HTR-8/SVneo (cell line): ENCODE results near the gene ZNF248.
"Not testable (repeated sequence)": the region's sequence is repeated elsewhere in the genome, so short reads cannot be mapped to it uniquely, and the experiment has no call there.

Experiments used
- DNase-seq: peaks from one replicate; pipeline ENCODE4 v3.0.0; 2011; ENCODE audit warnings: low spot score, mixed read lengths; ENCODE audit not compliant: insufficient read length
- FAIRE-seq: peaks from 2 replicates; lab custom pipeline; 2011; peaks lifted over from hg19 to GRCh38; lab: Jason Lieb, UNC

Gene ZNF248

GRCh38 chr10:37857287-37858211, at the start of gene ZNF248:
Gene ZNF248, minus strand, starts transcription at chr10:37857610. Its CDS starts 1,300 bp downstream, at chr10:37856310.
- DNase-seq (peak; percentile 95), FAIRE-seq (peak; percentile 99)

GRCh38 chr10:37906382-37906781, 49.0 kb upstream of the ZNF248 start:
- FAIRE-seq (no peak), DNase-seq (no peak)

- DNase-seq (no peak), FAIRE-seq (no peak)
Measured at GRCh38 chr10:37896436-37896835, 39.0 kb upstream of the ZNF248 start.

GRCh38 chr10:37895674-37896073, 38.3 kb upstream of the ZNF248 start:
- no peak for DNase-seq
- FAIRE-seq, result no peak

DNA sequence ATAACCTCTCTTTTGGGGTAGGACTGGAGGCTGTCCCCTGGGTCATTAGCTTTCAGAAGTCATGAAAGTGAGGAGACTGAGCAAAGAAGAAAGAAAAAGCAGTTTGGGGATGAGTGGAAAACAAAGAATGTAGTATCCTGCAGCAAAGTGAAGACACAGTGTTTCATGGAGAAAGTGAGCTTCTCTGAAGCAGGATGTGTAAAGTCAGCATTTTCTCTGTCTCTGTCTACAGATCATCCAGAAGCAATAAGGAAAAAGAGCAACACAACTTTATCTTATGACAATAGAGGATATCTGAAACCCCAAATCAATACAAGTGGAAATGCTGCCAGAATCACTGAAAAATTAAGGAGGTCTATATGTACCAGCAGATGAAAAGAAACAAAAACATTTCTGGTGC, 28.4 kb upstream of the ZNF248 start:
- FAIRE-seq, result no peak
- DNase-seq, result no peak

DNA sequence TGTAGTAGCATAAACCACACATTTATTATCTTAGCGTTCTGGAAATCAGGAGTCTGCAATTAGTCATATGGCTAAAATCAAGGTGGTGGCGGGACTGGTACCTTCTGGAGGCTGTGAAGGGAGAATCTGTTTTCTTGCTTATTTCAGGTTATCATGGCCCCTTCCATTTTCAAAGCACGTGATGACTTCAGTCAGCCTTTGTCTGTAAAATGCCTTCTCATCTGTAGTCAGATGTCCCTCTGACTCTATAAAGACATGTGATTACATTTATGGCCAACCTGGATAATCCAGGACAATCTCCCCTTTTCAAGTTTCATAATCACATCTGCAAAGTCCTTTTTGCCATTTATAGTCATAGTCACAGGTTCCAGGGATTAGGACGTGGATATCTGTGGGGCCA, 15.5 kb upstream of the ZNF248 start:
- FAIRE-seq, result no peak
- DNase-seq, result no peak

DNA sequence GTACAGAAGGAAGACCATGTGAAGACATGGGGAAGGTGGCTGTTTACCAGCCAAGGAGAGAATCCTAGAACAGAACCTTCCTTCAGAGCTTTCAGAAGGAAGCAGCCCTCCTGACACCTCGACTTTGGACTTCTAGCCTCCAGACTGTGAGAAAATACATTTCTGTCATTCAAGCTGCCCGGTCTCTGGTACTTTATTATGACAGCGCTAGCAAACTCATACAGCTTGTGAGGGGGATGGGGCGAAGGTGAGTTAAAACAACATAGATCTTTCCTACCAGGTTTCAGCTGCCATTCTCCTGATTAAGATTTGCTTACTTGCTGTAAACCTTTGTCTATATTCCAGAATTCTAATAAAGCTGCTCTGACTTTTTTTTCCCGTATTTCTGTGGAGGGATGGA, 14.9 kb upstream of the ZNF248 start:
- no peak for FAIRE-seq
- DNase-seq, result no peak

DNA sequence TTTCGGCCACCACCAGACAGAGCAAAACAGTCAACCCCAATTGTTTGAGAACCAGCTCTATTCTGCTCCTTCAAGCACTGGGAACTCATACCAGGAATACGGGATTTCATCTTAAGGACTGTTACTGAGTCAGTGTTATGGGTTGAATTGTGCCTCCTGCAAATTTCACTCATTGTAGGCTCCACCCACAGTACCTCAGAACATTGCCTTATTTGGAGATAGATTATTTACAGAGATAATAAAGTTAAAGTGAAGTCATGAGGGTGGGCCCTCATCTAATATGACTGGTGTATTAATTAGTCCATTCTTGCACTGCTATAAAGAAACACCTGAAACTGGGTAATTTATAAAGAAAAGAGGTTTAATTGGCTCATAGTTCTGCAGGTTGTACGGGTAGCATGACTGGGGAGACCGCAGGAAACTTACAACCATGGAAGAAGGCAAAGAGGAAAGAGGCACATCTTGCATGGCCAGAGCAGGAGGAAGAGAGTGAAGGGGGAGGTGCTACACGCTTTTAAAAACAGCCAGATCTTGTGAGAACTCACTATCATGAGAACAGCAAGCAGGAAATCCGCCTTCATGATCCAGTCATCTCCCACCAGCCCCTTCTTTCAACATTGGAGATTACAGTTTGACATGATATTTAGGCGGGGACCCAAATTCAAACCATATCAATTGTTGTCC, 14.3 kb upstream of the ZNF248 start:
- DNase-seq (no peak), FAIRE-seq (no peak)

DNA sequence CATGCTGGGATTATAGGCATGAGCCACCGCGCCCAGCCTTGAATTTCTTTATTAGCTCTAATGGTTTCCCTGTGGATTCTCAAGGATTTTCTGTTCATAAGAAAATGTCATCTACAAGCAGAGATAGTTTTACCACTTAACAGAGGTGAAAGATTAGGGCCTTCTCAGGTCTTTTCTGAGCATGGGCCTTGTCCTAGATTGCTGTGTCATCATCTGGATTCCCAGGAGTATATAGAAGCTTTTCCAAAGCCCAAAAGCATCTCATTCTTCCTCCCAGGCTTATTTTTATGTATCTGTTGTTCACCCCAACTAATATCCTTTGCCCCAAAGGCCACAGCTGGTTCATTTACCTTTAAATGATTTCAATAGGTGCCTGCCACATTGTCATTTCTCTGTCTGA, 13.7 kb upstream of the ZNF248 start:
- FAIRE-seq, result no peak
- DNase-seq, result no peak

DNA sequence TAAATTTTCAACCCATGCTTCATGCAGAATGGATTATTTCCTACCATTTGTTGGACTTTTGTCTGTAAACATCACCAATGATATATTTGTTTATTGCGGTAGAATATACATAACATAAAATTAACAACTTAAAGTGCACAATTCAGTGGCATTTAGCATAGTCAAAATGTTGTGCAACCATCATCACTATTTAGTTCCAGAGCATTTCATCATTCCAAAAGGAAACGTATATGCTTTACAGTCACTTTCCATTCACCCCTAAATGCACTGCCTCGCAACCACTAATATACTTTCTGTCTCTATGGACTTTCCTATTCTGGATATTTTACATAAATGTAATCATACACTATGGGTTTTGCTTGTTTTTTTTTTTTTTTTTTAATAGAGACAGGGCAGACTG, 11.4 kb upstream of the ZNF248 start:
- FAIRE-seq, result no peak
- DNase-seq, result no peak

- FAIRE-seq, result no peak
- no peak for DNase-seq
Measured at GRCh38 chr10:37865957-37866803, 8.8 kb upstream of the ZNF248 start.

- no peak for DNase-seq
- FAIRE-seq, result no peak
Measured at GRCh38 chr10:37865264-37865663, 7.9 kb upstream of the ZNF248 start.

DNA sequence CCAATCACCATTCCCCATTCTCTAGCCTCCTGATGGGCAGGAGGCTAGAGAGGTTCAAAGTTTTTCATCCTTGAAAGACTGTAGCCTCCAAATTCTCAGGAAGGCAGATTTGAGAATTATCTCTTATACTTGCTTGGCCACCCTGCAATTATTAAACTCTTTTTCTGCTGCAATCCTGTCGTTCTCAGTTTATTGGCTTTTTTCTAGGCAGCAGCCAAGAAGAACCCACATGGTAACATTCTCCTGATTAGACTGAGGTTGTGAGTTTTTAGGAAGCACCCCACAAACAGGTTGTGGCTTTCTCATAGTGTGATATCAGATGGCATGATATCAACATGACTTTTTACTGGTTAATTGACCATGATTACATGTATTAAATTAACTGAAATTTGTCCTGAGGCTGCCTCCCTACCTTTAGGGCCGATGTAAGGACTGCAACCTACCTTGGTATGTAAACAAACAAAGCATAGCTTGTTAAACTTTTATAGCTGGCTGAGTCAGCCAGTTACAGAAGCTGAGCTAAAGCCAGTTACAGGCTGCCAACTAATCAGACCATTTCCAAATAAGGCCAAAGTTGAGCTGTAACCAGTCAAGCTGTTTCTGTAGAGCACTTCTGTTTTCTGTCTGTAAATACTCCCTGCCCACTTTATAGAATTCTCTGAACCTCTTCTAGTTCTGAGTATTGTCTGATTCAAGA, 3.2 kb upstream of the ZNF248 start:
- FAIRE-seq (no peak), DNase-seq (no peak)

DNA sequence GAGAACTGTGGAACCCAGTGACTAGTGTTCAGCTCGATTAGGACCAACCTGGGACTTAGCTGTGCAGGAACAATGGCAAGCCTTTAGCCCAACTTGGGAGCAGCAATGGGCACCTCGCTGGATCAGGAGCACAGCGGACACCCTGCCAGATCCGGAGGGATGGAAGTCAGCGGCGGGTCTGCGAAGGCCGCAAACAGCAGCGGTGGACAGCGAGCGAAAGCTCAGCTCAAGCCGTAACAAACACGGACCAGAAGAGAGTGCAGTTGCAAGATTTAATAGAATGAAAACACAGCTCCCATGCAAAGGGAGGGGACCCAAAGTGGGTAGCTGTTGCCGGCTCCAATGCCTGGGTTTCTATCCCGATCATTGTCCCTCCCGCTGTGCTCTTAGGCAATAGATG, 1.9 kb upstream of the ZNF248 start:
- not testable (repeated sequence) for DNase-seq, FAIRE-seq

- FAIRE-seq (no peak), DNase-seq (no peak)
Measured at GRCh38 chr10:37856881-37857286, 526 bp downstream of the ZNF248 start.

GRCh38 chr10:37855636-37856035, 1.8 kb downstream of the ZNF248 start:
- no peak for FAIRE-seq

DNA sequence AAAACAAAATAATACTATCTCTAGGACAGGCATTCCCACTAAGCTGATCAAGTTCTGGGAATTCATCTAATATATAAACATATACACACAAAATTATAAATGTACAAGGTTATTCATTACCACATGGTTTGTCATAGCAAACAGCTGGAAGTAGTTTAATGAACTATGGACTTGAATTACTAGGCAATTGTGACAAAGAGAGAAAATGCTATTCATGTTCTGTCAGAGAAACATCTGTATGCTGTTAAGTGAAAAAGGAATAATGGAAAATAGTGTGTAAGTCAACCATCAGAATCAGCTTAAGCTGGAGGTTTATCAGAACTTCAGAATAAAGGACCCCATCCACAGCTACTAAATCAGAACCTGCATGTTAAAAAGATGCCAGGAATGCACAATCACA, 2.8 kb downstream of the ZNF248 start:
- no peak for DNase-seq
- no peak for FAIRE-seq

More at GRCh38 chr10:37855636-37856035, 1.8 kb downstream of the ZNF248 start:
- no peak for DNase-seq

- no peak for DNase-seq
- no peak for FAIRE-seq
Measured at GRCh38 chr10:37844644-37845043, 12.8 kb downstream of the ZNF248 start.

DNA sequence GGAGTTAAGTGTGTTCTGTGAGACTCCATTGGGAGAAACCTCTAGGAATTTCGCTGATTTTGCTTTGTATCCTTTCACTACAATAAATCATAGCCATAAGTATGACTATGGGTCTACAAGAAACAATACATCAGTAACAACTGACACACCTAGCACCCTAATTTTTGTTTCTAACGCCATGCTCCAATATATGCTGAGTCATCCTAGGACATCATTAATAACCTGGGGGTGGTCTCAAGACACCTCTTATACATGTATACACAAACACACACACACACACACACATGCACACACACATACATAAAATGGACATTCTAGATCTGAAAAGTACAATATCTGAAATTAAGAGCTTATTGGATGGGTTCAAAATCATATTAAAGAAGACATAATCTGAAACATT, 18.2 kb downstream of the ZNF248 start:
- DNase-seq, result no peak
- no peak for FAIRE-seq
